ENCODE measurements around the gene WDPCP. TPM values are rescaled to one million over a fixed set of nuclear protein-coding genes. Genes with fewer than 3 reads are reported as not detected.

Gene WDPCP, protein sequence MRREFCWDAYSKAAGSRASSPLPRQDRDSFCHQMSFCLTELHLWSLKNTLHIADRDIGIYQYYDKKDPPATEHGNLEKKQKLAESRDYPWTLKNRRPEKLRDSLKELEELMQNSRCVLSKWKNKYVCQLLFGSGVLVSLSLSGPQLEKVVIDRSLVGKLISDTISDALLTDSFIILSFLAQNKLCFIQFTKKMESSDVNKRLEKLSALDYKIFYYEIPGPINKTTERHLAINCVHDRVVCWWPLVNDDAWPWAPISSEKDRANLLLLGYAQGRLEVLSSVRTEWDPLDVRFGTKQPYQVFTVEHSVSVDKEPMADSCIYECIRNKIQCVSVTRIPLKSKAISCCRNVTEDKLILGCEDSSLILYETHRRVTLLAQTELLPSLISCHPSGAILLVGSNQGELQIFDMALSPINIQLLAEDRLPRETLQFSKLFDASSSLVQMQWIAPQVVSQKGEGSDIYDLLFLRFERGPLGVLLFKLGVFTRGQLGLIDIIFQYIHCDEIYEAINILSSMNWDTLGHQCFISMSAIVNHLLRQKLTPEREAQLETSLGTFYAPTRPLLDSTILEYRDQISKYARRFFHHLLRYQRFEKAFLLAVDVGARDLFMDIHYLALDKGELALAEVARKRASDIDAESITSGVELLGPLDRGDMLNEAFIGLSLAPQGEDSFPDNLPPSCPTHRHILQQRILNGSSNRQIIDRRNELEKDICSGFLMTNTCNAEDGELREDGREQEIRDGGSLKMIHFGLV
- 14.8 and 24.5 TPM in 2 replicates for total RNA-seq (2014; rRNA removed; shearing (Covaris generic))
- total RNA-seq (2022), result 29.3 and 29.6 TPM in 2 replicates
- percentile 68 among the genes with signal in this experiment for Bru-seq, nascent RNA
- BruChase-seq, experiment 1, labeled RNA remaining after a 6-hour chase, result percentile 65 among the genes with signal in this experiment
- percentile 66 among the genes with signal in this experiment for BruChase-seq, experiment 2, labeled RNA remaining after a 2-hour chase
- long read RNA-seq, partial matches to known transcripts, result 1 of 40 reads
- long read RNA-seq, other reads (novel, unspliced or antisense), result 36 of 40 reads

DNA sequence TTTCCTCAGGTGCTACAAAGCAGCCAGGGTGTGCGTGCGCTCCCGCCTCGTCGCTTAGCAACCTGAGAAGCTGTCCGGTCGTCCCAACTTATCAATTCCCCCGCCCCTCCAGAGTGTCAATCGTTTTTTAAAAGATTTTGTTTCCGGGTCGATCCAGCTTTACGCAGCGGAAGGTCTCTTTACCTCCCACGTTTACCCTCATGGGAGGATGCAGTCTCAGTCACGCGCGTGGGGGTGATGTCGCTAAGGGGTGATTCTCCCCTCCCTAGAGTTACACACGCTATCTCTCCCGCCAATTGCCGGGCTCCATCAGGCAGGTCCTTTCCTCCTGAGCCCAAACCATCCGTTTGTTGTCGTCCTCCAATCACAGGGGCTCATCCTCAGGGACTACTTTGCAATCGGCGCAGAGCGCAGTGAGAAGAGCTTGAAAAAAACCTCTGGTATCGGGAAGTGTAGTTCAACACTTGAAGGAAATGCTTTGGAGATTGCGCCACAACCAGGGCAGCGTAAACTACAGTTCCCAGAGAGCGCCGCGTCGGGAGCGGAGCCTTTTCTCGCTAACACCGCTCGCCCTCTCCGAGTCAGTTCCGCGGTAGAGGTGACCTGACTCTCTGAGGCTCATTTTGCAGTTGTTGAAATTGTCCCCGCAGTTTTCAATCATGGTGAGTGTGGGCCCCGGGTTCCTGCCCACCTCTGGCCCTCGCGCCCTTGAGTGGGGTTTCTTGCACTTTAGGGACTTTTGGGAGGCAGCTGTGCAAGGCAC, at the start of gene WDPCP, which contains the start of gene MDH1:
Gene WDPCP, minus strand, starts transcription at position 93 of the 763 bp plus-strand sequence. CDS start 206 bp downstream, outside the sequence.
Gene MDH1, plus strand, starts transcription at position 579 of the 763 bp plus-strand sequence. Its CDS starts 81 bp downstream, at position 660.
- Histone ChIP-seq H2AFZ (ENCODE audit: low read length) (peak within 1 kb of the TSS; percentile 87), H3K9me2 (ENCODE audit: insufficient read depth, low read length) (no peaks in the 10 kb centered on the region), H4K20me1 (ENCODE audit: insufficient read depth, low read length) (peaks cover 22% of the 10 kb centered on the region), H3K4me3 (ENCODE audit: low read depth, low read length, poor library complexity, severe bottlenecking) (peak within 1 kb of the TSS; percentile 97), H3K79me2 (ENCODE audit: insufficient read depth, low read depth, low read length) (peaks cover 81% of the 10 kb centered on the region), H3K4me2 (ENCODE audit: low read length) (peak within 1 kb of the TSS; percentile 96), H3K27ac (ENCODE audit: low read depth, low read length, poor library complexity, severe bottlenecking) (peak within 1 kb of the TSS; percentile 70), H3K9me3 (ENCODE audit: low read length) (no peaks in the 10 kb centered on the region), H3K4me1 (ENCODE audit: insufficient read depth, low read length, poor library complexity, severe bottlenecking) (peaks cover 36% of the 10 kb centered on the region), H3K36me3 (ENCODE audit: insufficient read depth, low read length) (peaks cover 24% of the 10 kb centered on the region)
- CTCF ChIA-PET (ENCODE audit: unreplicated experiment), result no interaction called here
- POLR2A ChIA-PET, result interaction anchor here (1.0 to 1.7 kb wide), 5 partner anchors 11 to 253 kb away, joined by 3 to 8 read pairs (median 5); partner anchors contain the start of gene UGP2
- TF ChIP-seq, protein P1, sequence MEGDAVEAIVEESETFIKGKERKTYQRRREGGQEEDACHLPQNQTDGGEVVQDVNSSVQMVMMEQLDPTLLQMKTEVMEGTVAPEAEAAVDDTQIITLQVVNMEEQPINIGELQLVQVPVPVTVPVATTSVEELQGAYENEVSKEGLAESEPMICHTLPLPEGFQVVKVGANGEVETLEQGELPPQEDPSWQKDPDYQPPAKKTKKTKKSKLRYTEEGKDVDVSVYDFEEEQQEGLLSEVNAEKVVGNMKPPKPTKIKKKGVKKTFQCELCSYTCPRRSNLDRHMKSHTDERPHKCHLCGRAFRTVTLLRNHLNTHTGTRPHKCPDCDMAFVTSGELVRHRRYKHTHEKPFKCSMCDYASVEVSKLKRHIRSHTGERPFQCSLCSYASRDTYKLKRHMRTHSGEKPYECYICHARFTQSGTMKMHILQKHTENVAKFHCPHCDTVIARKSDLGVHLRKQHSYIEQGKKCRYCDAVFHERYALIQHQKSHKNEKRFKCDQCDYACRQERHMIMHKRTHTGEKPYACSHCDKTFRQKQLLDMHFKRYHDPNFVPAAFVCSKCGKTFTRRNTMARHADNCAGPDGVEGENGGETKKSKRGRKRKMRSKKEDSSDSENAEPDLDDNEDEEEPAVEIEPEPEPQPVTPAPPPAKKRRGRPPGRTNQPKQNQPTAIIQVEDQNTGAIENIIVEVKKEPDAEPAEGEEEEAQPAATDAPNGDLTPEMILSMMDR (conservative IDR thresholded peaks at IDR 0.05; ENCODE audit: low read length), result no peak
- TF ChIP-seq EZH2phosphoT487 (IDR thresholded peaks at IDR 0.05; ENCODE audit: borderline replicate concordance, low read depth, low read length), result no peak
- intact Hi-C loops (cut with micrococcal nuclease; ENCODE audit: unreplicated experiment), result loop anchor here (5.0 kb wide), 1 partner anchor 254 kb away; the partner anchor contains the start of gene UGP2
- no TSS peak for BruUV-seq (replicated peaks)
- peak; percentile 99 for DNase-seq (ENCODE audit: low spot score)

DNA sequence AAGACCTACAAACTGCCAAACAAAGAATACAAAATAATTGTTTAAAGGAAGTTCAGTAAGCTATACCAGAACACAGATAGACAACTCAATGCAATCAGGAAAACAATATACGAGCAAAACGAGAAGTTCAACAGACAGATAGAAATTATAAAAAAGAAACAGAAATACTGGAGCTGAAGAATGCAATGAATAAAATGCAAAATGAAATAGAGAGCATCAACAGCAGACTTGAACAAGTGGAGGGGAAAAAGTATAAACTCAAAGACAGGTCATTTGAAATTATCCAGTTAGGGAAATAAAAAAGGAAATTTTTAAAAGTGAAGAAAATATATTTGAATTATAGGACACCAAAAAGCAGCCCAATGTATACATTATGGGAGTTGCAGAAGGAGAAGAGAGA, 44.1 kb upstream of the WDPCP start:
- Histone ChIP-seq H3K79me2 (ENCODE audit: insufficient read depth, low read depth, low read length) (no peaks in the 10 kb centered on the region), H3K9me2 (ENCODE audit: insufficient read depth, low read length) (no peaks in the 10 kb centered on the region), H3K27ac (ENCODE audit: low read depth, low read length, poor library complexity, severe bottlenecking) (no peak overlapping the region), H3K9me3 (ENCODE audit: low read length) (no peaks in the 10 kb centered on the region; the same call in 1 of the 2 replicates), H3K4me3 (ENCODE audit: low read depth, low read length, poor library complexity, severe bottlenecking) (no peak overlapping the region), H3K4me1 (ENCODE audit: insufficient read depth, low read length, poor library complexity, severe bottlenecking) (no peaks in the 10 kb centered on the region), H4K20me1 (ENCODE audit: insufficient read depth, low read length) (no peaks in the 10 kb centered on the region), H2AFZ (ENCODE audit: low read length) (no peak overlapping the region), H3K4me2 (ENCODE audit: low read length) (no peak overlapping the region), H3K36me3 (ENCODE audit: insufficient read depth, low read length) (no peaks in the 10 kb centered on the region)
- TF ChIP-seq EZH2phosphoT487 (IDR thresholded peaks at IDR 0.05; ENCODE audit: borderline replicate concordance, low read depth, low read length), result no peak
- TF ChIP-seq, protein P1 (conservative IDR thresholded peaks at IDR 0.05; ENCODE audit: low read length), result no peak
- intact Hi-C loops (cut with micrococcal nuclease; ENCODE audit: unreplicated experiment), result no loop called here
- CTCF ChIA-PET (ENCODE audit: unreplicated experiment), result no interaction called here
- DNase-seq (ENCODE audit: low spot score), result no peak
- BruUV-seq (replicated peaks), result no TSS peak
- POLR2A ChIA-PET, result no interaction called here

Measured in OCI-LY7 (cell line).